Keratinocyte (primary cell): Measurements from ENCODE around the gene NUDT3. TPM values are rescaled to one million over a fixed set of nuclear protein-coding genes. Genes with fewer than 3 reads are reported as not detected.

Experiments used
- DNase-seq: peaks from one replicate; pipeline ENCODE4 v3.0.0-alpha.2; 2011; ENCODE audit warnings: low read depth, missing footprints, low spot score
- FAIRE-seq: peaks from 2 replicates; lab custom pipeline; 2011; peaks lifted over from hg19 to GRCh38; lab: Jason Lieb, UNC
- H2AFZ ChIP-seq: 2 replicates; pipeline ENCODE4 v1.6.0; 2012; ENCODE audit warnings: low read length, control low read depth, inconsistent platforms; ENCODE audit not compliant: control insufficient read depth
- H3K27ac ChIP-seq: 2 replicates; pipeline ENCODE4 v1.5.1; 2011; ENCODE audit warnings: low read length; ENCODE audit not compliant: control insufficient read depth, insufficient read depth
- H3K27me3 ChIP-seq: 3 replicates; pipeline ENCODE4 v1.6.0; 2011; ENCODE audit warnings: low read length; ENCODE audit not compliant: control insufficient read depth, insufficient read depth; ENCODE audit errors: extremely low read depth
- H3K36me3 ChIP-seq, 2 experiments: 2 replicates in 1 of 2; 3 replicates in 1 of 2; pipeline ENCODE4 v1.5.1; 2011; ENCODE audit warnings: low read length in 2 of 2, mild to moderate bottlenecking in 1 of 2; ENCODE audit not compliant: control insufficient read depth in 2 of 2, insufficient read depth in 2 of 2; ENCODE audit errors: extremely low read depth in 1 of 2
- H3K4me1 ChIP-seq: 3 replicates; pipeline ENCODE4 v1.5.1; 2011; ENCODE audit warnings: low read length; ENCODE audit not compliant: control insufficient read depth, insufficient read depth; ENCODE audit errors: extremely low read depth
- H3K4me2 ChIP-seq: 3 replicates; pipeline ENCODE4 v1.6.0; 2011; ENCODE audit warnings: low read depth, low read length; ENCODE audit not compliant: control insufficient read depth, insufficient read depth; ENCODE audit errors: extremely low read depth
- H3K4me3 ChIP-seq, 3 experiments: fragments of 200-600 bp in 1 of 3; sonication (generic) in 1 of 3; 2 replicates in 2 of 3; 3 replicates in 1 of 3; pipeline ENCODE4 v1.5.1; 2011 to 2016; ENCODE audit warnings: low read length in 3 of 3, mild to moderate bottlenecking in 3 of 3, control low read depth in 2 of 3, inconsistent platforms in 1 of 3, low read depth in 1 of 3, mixed read lengths in 1 of 3, mixed run types in 1 of 3, moderate library complexity in 1 of 3; ENCODE audit not compliant: control insufficient read depth in 2 of 3, insufficient read depth in 2 of 3; ENCODE audit errors: extremely low read depth in 1 of 3
- H3K79me2 ChIP-seq: 2 replicates; pipeline ENCODE4 v1.6.0; 2012; ENCODE audit warnings: low read length; ENCODE audit not compliant: control insufficient read depth, insufficient read depth
- H3K9ac ChIP-seq: 3 replicates; pipeline ENCODE4 v1.6.0; 2011; ENCODE audit warnings: low read length; ENCODE audit not compliant: control insufficient read depth, insufficient read depth; ENCODE audit errors: extremely low read depth
- H3K9me1 ChIP-seq: 3 replicates; pipeline ENCODE4 v1.6.0; 2011; ENCODE audit warnings: low read length; ENCODE audit not compliant: control insufficient read depth, insufficient read depth; ENCODE audit errors: extremely low read depth
- H3K9me3 ChIP-seq: 2 replicates; pipeline ENCODE4 v1.5.1; 2012; ENCODE audit warnings: low read depth, low read length; ENCODE audit not compliant: control insufficient read depth
- H4K20me1 ChIP-seq: 3 replicates; pipeline ENCODE4 v1.6.0; 2011; ENCODE audit warnings: low read length; ENCODE audit not compliant: control insufficient read depth, insufficient read depth; ENCODE audit errors: extremely low read depth
- EZH2 ChIP-seq: IDR thresholded peaks from one replicate; pipeline ENCODE4 v1.6.1; 2012; ENCODE audit warnings: inconsistent platforms, mild to moderate bottlenecking, low read length, moderate library complexity
- dilution Hi-C: fragments of 300-500 bp; cut with MboI; formaldehyde crosslinking; loops from one replicate; pipeline ENCODE4 v1.7.0; 2020; ENCODE audit warnings: low sequenced_read_pairs; ENCODE audit not compliant: extremely low pct_ligation_motif_present
- polyA plus RNA-seq, 5 experiments: library from polyadenylated mRNA; depleted of rRNA in 3 of 5; stranded (reverse) in 3 of 5; stranded (forward) in 1 of 5; unstranded in 1 of 5; fragments of >200 nt; gene quantifications; 1 replicate in 1 of 5; 2 replicates in 3 of 5; 3 replicates in 1 of 5; pipeline versions ENCODE4 v1.2.1 to v1.2.3, GENCODE V29; 2011 to 2012; ENCODE audit warnings: missing spikeins in 2 of 5, low read depth in 1 of 5, low replicate concordance in 1 of 5
- TF ChIP-seq, protein P1 (sequence below), 3 experiments: IDR thresholded peaks in 1 of 3; conservative IDR thresholded peaks in 1 of 3; optimal IDR thresholded peaks in 1 of 3; 2 replicates in 2 of 3; 3 replicates in 1 of 3; pipeline versions ENCODE3 to v1.5.1; 2011; ENCODE audit warnings: low read length in 3 of 3, mild to moderate bottlenecking in 3 of 3, moderate library complexity in 2 of 3, control low read depth in 1 of 3, inconsistent platforms in 1 of 3; ENCODE audit not compliant: insufficient read depth in 2 of 3; ENCODE audit errors: extremely low read depth in 1 of 3

Gene NUDT3
- polyA plus RNA-seq, 1 donor (not counting 4 experiments of a cell fraction or from before 2014, with no cell fraction given) = 16.5 TPM

DNA sequence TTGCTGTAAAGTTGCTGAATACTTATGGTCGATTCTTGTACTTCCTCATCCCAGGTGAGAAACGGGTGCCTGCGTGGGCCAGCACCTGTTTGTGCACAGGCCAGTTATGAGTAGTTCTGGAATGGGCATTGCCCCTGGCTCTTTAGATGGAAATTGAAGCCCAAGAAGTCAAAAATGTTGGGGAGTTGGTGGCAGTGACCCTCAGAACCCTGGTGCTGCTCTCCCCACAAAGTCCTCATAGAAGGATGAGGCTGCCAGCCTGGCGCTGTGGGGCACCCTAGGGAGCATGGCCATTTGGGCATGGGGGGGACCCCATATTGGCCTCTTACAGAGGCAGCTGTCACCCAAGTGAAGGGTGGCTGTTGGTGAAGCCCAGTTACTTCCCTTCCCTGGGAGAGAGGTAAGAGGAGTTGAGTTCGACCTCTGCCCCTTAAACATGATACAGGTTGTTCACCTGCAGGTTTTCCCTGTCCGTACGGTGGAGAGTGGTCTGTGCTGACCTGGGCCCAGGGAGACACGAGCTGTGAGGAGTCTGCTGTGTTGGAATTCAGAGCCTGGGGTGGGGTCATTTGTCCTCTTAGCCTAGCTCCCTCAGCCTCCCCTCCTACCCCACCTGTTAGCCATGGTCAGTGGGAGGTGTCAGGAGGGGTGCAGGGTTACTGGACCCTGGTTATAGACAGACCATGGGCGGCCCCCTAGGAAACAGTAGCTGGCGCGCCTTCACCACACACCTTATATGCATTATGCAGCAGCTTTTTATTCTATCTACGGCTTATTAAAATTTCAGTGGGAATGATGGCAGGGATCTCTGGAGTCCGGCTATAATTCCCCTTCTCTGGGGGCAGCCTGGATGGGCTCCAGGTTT, 150.9 kb downstream of the NUDT3 start:
- H3K9ac ChIP-seq = no peak overlapping the region
- no peak overlapping the region for H2AFZ ChIP-seq
- H3K4me1 ChIP-seq = peaks cover 73% of the 10 kb centered on the region
- DNase-seq = no peak
- H3K9me1 ChIP-seq = peaks cover 10% of the 10 kb centered on the region
- H3K36me3 ChIP-seq = peaks cover 25 to 40% of the 10 kb centered on the region in 2 experiments
- FAIRE-seq = no peak
- H3K27me3 ChIP-seq = no peaks in the 10 kb centered on the region
- peaks cover 16% of the 10 kb centered on the region for H4K20me1 ChIP-seq
- dilution Hi-C loops = no loop called here
- TF ChIP-seq EZH2 = no peak
- TF ChIP-seq, protein P1, sequence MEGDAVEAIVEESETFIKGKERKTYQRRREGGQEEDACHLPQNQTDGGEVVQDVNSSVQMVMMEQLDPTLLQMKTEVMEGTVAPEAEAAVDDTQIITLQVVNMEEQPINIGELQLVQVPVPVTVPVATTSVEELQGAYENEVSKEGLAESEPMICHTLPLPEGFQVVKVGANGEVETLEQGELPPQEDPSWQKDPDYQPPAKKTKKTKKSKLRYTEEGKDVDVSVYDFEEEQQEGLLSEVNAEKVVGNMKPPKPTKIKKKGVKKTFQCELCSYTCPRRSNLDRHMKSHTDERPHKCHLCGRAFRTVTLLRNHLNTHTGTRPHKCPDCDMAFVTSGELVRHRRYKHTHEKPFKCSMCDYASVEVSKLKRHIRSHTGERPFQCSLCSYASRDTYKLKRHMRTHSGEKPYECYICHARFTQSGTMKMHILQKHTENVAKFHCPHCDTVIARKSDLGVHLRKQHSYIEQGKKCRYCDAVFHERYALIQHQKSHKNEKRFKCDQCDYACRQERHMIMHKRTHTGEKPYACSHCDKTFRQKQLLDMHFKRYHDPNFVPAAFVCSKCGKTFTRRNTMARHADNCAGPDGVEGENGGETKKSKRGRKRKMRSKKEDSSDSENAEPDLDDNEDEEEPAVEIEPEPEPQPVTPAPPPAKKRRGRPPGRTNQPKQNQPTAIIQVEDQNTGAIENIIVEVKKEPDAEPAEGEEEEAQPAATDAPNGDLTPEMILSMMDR (optimal IDR thresholded peaks at IDR 0.05 in 1 of 3, IDR thresholded peaks at IDR 0.05 in 1 of 3, conservative IDR thresholded peaks at IDR 0.05 in 1 of 3; ENCODE audit: extremely low read depth in 1 of 3, insufficient read depth in 2 of 3, low read length in 3 of 3) = no peak
- peaks cover 37% of the 10 kb centered on the region for H3K79me2 ChIP-seq
- peak overlapping the region; percentile 67 for H3K4me2 ChIP-seq
- no peak overlapping the region for H3K4me3 ChIP-seq
- H3K27ac ChIP-seq = no peak overlapping the region
- H3K9me3 ChIP-seq = no peaks in the 10 kb centered on the region

GRCh38 chr6:34240329-34241248, 151.9 kb downstream of the NUDT3 start:
- Histone ChIP-seq H3K79me2 (peaks cover 37% of the 10 kb centered on the region), H3K4me3 (no peak overlapping the region), H3K9me3 (no peaks in the 10 kb centered on the region), H3K9ac (no peak overlapping the region), H2AFZ (no peak overlapping the region), H3K4me1 (peaks cover 73% of the 10 kb centered on the region), H3K27ac (peak overlapping the region; percentile 15), H3K9me1 (peaks cover 10% of the 10 kb centered on the region), H3K36me3 (peaks cover 22 to 40% of the 10 kb centered on the region in 2 experiments), H3K4me2 (peak overlapping the region; percentile 97), H3K27me3 (no peaks in the 10 kb centered on the region), H4K20me1 (peaks cover 16% of the 10 kb centered on the region)
- dilution Hi-C loops = no loop called here
- TF ChIP-seq, protein P1 (optimal IDR thresholded peaks at IDR 0.05 in 1 of 3, IDR thresholded peaks at IDR 0.05 in 1 of 3, conservative IDR thresholded peaks at IDR 0.05 in 1 of 3; ENCODE audit: extremely low read depth in 1 of 3, insufficient read depth in 2 of 3, low read length in 3 of 3) = no peak
- no peak for TF ChIP-seq EZH2
- no peak for DNase-seq
- no peak for FAIRE-seq
